Caco-2 (cell line): ENCODE results near the gene PTK7. TPM values are rescaled to one million over a fixed set of nuclear protein-coding genes. Genes with fewer than 3 reads are reported as not detected.
"Not testable (repeated sequence)": the region's sequence is repeated elsewhere in the genome, so short reads cannot be mapped to it uniquely, and the experiment has no call there.

Experiments used
- BruUV-seq: library from RNA; stranded (reverse); fragments of 400-500 nt; replicated peaks from 2 replicates; lab custom pipeline; 2021; lab: Mats Ljungman, UMichigan
- CTCF ChIA-PET: fragments of 300-600 bp; sonication (Branson Sonifier 250); formaldehyde crosslinking; loops from one replicate; lab custom pipeline; 2022; ENCODE audit warnings: antibody characterized with exemption; lab: Charles Lee
- POLR2A ChIA-PET: fragments of 300-600 bp; sonication (Branson Sonifier 250); formaldehyde crosslinking; loops from one replicate; lab custom pipeline; 2022; ENCODE audit warnings: antibody characterized with exemption; lab: Charles Lee
- DNase-seq, 2 experiments: peaks; one replicate each; pipeline versions ENCODE4 v3.0.0 to v3.0.0-alpha.2; 2020 to 2022
- H3K27me3 ChIP-seq: replicated peaks from 2 replicates; pipeline ENCODE4 v1.6.0; 2011; ENCODE audit warnings: low read length; ENCODE audit not compliant: control insufficient read depth, insufficient read depth
- H3K36me3 ChIP-seq: 2 replicates; pipeline ENCODE4 v1.5.1; 2011; ENCODE audit warnings: low read length; ENCODE audit not compliant: control insufficient read depth, insufficient read depth
- H3K4me1 ChIP-seq: fragments of 250-450 bp; sonication (Bioruptor Pico); 2 replicates; pipeline ENCODE4 v1.5.1; 2020; ENCODE audit warnings: mild to moderate bottlenecking
- H3K4me3 ChIP-seq: 2 replicates; pipeline ENCODE4 v1.5.1; 2011; ENCODE audit warnings: low read depth, mild to moderate bottlenecking, control low read depth, low read length
- H3K9me3 ChIP-seq: fragments of 250-450 bp; sonication (Bioruptor Pico); 2 replicates; pipeline ENCODE4 v1.5.1; 2020; ENCODE audit warnings: mild to moderate bottlenecking, moderate library complexity
- H3K27ac Mint-ChIP-seq: one replicate; pipeline ENCODE4 v1.8.0; 2022; ENCODE audit warnings: mixed read lengths; ENCODE audit not compliant: unreplicated experiment
- H3K27me3 Mint-ChIP-seq: one replicate; pipeline ENCODE4 v1.8.0; 2022; ENCODE audit warnings: mixed read lengths; ENCODE audit not compliant: insufficient read depth, unreplicated experiment
- H3K36me3 Mint-ChIP-seq: one replicate; pipeline ENCODE4 v1.8.0; 2022; ENCODE audit warnings: mild to moderate bottlenecking, mixed read lengths; ENCODE audit not compliant: insufficient read depth, unreplicated experiment
- H3K4me1 Mint-ChIP-seq: one replicate; pipeline ENCODE4 v1.8.0; 2022; ENCODE audit warnings: low read depth, mixed read lengths; ENCODE audit not compliant: unreplicated experiment
- H3K4me3 Mint-ChIP-seq: one replicate; pipeline ENCODE4 v1.8.0; 2022; ENCODE audit warnings: mild to moderate bottlenecking, moderate library complexity, mixed read lengths; ENCODE audit not compliant: unreplicated experiment
- H3K9me3 Mint-ChIP-seq: one replicate; pipeline ENCODE4 v1.8.0; 2022; ENCODE audit warnings: mixed read lengths; ENCODE audit not compliant: unreplicated experiment
- intact Hi-C: fragments of 100-400 bp; cut with micrococcal nuclease; formaldehyde crosslinking; loops from one replicate; pipeline ENCODE4 v1.10.0; 2022; ENCODE audit not compliant: unreplicated experiment
- total RNA-seq: library from RNA; stranded (reverse); gene quantifications from 2 replicates; pipeline ENCODE4 v1.2.3, GENCODE V29; 2022
- TF ChIP-seq, protein P1 (sequence below), 2 experiments: fragments of 200-600 bp in 1 of 2; IDR thresholded peaks; 1 replicate in 1 of 2; 2 replicates in 1 of 2; pipeline versions ENCODE4 v1.5.1 to v1.8.0; 2011 to 2022; ENCODE audit warnings: antibody characterized with exemption in 1 of 2, control low read depth in 1 of 2, inconsistent platforms in 1 of 2, low read depth in 1 of 2, low read length in 1 of 2, mild to moderate bottlenecking in 1 of 2, moderate library complexity in 1 of 2; ENCODE audit not compliant: insufficient read depth in 1 of 2, severe bottlenecking in 1 of 2, unreplicated experiment in 1 of 2

The PTK7 gene
- total RNA-seq, 1 experiment from 2014 or later, result 180 TPM

DNA sequence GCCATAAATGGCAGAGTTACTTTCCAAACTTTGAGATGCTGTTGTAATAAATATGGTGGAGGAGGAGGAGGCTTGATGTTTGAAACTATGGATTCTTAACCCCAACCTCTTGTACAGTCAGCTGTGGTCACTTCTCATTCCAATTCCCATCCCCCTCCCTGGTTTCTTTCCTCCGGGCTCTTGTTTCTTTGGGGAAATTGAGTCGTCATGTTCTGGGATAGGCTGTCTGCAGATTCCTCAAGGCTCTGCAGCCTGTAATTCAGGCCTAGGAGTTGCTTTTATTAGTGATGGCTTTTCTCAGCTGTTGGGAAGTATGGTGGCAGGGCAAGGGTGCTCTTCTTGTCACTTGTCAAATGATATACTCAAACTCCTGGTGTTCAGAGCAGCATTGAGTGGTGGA, 2.6 kb downstream of the PTK7 start:
- DNase-seq, result no peak
- Histone ChIP-seq H3K9me3 (no peaks in the 10 kb centered on the region), H3K36me3 (peaks cover 2% of the 10 kb centered on the region; the same call in 1 of the 2 replicates), H3K4me3 (no peak overlapping the region), H3K4me1 (peaks cover 21% of the 10 kb centered on the region; the same call in 1 of the 2 replicates), H3K27me3 (no peaks in the 10 kb centered on the region)
- CTCF ChIA-PET, result interaction anchor here (0.7 kb wide), 1 partner anchor 114 kb away, joined by 3 read pairs; no protein-coding TSS in a partner anchor
- Mint-ChIP-seq H3K27ac (no peak overlapping the region), H3K4me1 (peaks cover 18% of the 10 kb centered on the region), H3K36me3 (peaks cover 14% of the 10 kb centered on the region), H3K27me3 (no peaks in the 10 kb centered on the region), H3K4me3 (peak overlapping the region; percentile 19), H3K9me3 (no peaks in the 10 kb centered on the region)
- intact Hi-C loops, result no loop called here
- TF ChIP-seq, protein P1, sequence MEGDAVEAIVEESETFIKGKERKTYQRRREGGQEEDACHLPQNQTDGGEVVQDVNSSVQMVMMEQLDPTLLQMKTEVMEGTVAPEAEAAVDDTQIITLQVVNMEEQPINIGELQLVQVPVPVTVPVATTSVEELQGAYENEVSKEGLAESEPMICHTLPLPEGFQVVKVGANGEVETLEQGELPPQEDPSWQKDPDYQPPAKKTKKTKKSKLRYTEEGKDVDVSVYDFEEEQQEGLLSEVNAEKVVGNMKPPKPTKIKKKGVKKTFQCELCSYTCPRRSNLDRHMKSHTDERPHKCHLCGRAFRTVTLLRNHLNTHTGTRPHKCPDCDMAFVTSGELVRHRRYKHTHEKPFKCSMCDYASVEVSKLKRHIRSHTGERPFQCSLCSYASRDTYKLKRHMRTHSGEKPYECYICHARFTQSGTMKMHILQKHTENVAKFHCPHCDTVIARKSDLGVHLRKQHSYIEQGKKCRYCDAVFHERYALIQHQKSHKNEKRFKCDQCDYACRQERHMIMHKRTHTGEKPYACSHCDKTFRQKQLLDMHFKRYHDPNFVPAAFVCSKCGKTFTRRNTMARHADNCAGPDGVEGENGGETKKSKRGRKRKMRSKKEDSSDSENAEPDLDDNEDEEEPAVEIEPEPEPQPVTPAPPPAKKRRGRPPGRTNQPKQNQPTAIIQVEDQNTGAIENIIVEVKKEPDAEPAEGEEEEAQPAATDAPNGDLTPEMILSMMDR (IDR thresholded peaks at IDR 0.05; ENCODE audit: insufficient read depth in 1 of 2, low read depth in 1 of 2, low read length in 1 of 2, severe bottlenecking in 1 of 2, unreplicated experiment in 1 of 2), result no peak
- BruUV-seq, result TSS peak; percentile 29
- POLR2A ChIA-PET, result no interaction called here

DNA sequence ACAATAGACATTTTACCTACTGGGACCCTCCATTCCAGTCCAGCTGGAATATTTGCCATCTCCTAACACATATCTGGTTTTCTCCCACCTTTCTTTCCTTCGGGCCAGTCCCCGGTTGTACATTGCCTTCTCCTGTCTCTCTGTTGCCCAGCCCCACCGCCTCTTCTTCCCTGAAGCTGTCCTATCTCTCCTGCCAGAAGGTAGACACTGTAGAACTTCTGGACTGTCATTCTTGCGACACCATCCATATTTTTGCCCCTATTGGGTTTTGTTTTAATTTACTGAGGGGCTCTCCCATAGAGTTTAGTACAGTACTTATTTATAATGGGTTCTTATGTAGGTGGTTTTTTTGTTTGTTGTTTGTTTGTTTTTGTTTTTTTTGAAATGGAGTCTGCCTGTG, 4.9 kb downstream of the PTK7 start:
- ChIA-PET CTCF (no interaction called here), POLR2A (no interaction called here)
- no TSS peak for BruUV-seq
- no peaks in the 10 kb centered on the region for H3K9me3 Mint-ChIP-seq
- Histone ChIP-seq H3K4me1 (peaks cover 12% of the 10 kb centered on the region; the same call in 1 of the 2 replicates), H3K4me3 (no peak overlapping the region), H3K27me3 (no peaks in the 10 kb centered on the region), H3K36me3 (no peaks in the 10 kb centered on the region), H3K9me3 (no peaks in the 10 kb centered on the region)
- H3K36me3 Mint-ChIP-seq, result peaks cover 14% of the 10 kb centered on the region
- peaks cover 18% of the 10 kb centered on the region for H3K4me1 Mint-ChIP-seq
- TF ChIP-seq, protein P1 (IDR thresholded peaks at IDR 0.05; ENCODE audit: insufficient read depth in 1 of 2, low read depth in 1 of 2, low read length in 1 of 2, severe bottlenecking in 1 of 2, unreplicated experiment in 1 of 2), result no peak
- intact Hi-C loops, result no loop called here
- no peak overlapping the region for H3K27ac Mint-ChIP-seq
- no peak for DNase-seq
- no peaks in the 10 kb centered on the region for H3K27me3 Mint-ChIP-seq
- H3K4me3 Mint-ChIP-seq, result no peak overlapping the region

DNA sequence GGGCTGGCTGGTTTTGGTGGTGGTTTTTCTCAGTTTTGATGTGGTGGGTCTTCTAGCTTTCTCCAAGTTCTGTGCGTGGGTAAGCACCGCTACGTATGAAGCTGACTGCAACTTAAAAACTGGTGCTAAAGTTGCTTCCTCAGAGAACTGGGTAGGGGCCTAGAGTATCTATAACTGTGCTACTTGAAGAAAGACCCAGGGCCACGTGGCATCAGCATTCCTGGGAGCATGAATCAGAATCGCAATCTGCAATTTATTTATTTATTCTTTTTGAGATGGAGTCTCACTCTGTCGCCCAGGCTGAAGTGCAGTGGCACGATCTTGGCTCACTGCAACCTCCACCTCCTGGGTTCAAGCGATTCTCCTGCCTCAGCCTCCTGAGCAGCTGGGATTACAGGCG, 5.8 kb downstream of the PTK7 start:
- H3K9me3 Mint-ChIP-seq, H3K27me3 ChIP-seq, CTCF ChIA-PET, intact Hi-C loops, POLR2A ChIA-PET, H3K36me3 ChIP-seq, BruUV-seq, H3K27ac Mint-ChIP-seq, H3K4me3 ChIP-seq, H3K4me3 Mint-ChIP-seq, DNase-seq, H3K27me3 Mint-ChIP-seq, H3K9me3 ChIP-seq: not testable (repeated sequence)
- H3K36me3 Mint-ChIP-seq, result peaks cover 14% of the 10 kb centered on the region
- peaks cover 18% of the 10 kb centered on the region for H3K4me1 Mint-ChIP-seq
- peaks cover 12% of the 10 kb centered on the region; the same call in 1 of the 2 replicates for H3K4me1 ChIP-seq
